GM21367 (cell line): ENCODE results near the gene MRPL12.
"Not testable (repeated sequence)": the region's sequence is repeated elsewhere in the genome, so short reads cannot be mapped to it uniquely, and the experiment has no call there.

ENCODE experiments used
- ATAC-seq: cut with Tn5 transposase; IDR thresholded peaks from one replicate; pipeline ENCODE4 v1.9.1; 2021; ENCODE audit not compliant: unreplicated experiment

The MRPL12 gene

GRCh38 chr17:81737947-81738800, 35.0 kb downstream of the MRPL12 start:
- no peak for ATAC-seq

- ATAC-seq: no peak
These were observed 35.7 kb downstream of the MRPL12 start for GRCh38 chr17:81738801-81739393.

- ATAC-seq: not testable (repeated sequence)
These were observed 36.4 kb downstream of the MRPL12 start for GRCh38 chr17:81739593-81739992.

GRCh38 chr17:81740395-81740961, 37.3 kb downstream of the MRPL12 start:
- no peak for ATAC-seq

GRCh38 chr17:81741049-81741593, 38.0 kb downstream of the MRPL12 start:
- ATAC-seq: no peak

- ATAC-seq: no peak
These were observed 38.7 kb downstream of the MRPL12 start for GRCh38 chr17:81741594-81742452.
